ENCODE results near the gene RAB7A. TPM values are rescaled to one million over a fixed set of nuclear protein-coding genes. Genes with fewer than 3 reads are reported as not detected.

Gene RAB7A
- total RNA-seq, 1 donor from 2014 or later, result 284 TPM

DNA sequence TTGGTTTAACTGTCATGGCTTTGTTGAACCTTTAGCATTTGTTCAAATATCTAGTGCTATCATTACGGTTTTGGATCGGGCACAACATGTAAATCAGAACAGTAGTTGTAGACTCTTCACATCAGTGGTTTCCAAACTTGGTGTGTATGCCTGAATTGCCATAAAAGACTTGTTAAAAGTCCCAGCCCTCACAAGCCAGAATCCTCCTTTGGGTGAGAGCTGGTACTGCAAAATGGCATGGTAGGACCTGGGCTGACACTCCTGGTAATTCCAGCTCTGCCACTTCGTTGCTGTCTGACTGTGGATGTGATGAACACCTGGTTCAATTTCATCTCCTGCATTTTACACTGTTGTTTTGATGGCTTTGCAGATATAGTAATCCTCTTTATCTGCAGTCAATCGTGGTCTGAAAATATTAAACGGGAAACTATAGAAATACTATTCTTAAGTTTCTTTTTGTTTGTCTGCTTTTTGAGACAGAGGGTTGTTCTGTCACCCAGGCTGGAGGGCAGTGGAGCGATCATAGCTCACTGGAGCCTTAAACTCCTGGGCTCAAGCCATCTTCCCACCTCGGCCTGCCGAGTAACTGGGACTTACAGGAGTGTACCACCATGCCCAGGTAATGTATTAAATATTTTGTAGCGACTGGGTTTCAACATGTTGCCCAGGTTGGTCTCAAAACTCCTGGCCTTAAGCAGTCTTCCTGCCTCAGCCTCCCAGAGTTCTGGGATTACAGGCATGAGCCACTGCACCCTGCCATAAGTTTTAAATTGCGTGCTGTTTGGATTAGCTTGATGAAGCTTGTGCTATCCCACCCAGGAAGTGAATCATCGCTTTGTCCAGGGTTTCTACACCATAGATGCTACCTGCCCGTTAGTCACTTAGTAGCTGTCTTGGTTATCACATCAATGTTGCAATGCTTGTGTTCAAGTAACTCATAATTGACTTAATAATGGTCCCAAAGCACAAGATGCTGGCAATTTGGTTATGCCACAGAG is 61.6 kb downstream of the RAB7A start:
- peaks cover 5% of the 10 kb centered on the region for H3K36me3 Mint-ChIP-seq (ENCODE audit: unreplicated experiment)
- no peak overlapping the region for H3K4me3 Mint-ChIP-seq (ENCODE audit: unreplicated experiment)
- no peaks in the 10 kb centered on the region for H3K9me3 Mint-ChIP-seq (ENCODE audit: unreplicated experiment)
- DNase-seq (ENCODE audit: extremely low spot score, unreplicated experiment), result no peak
- H3K27ac Mint-ChIP-seq (ENCODE audit: unreplicated experiment), result no peak overlapping the region
- H3K4me1 Mint-ChIP-seq (ENCODE audit: unreplicated experiment), result peaks cover 56% of the 10 kb centered on the region
- no peak for TF ChIP-seq CTCF (IDR thresholded peaks at IDR 0.05)
- no peaks in the 10 kb centered on the region for H3K27me3 Mint-ChIP-seq (ENCODE audit: unreplicated experiment)

DNA sequence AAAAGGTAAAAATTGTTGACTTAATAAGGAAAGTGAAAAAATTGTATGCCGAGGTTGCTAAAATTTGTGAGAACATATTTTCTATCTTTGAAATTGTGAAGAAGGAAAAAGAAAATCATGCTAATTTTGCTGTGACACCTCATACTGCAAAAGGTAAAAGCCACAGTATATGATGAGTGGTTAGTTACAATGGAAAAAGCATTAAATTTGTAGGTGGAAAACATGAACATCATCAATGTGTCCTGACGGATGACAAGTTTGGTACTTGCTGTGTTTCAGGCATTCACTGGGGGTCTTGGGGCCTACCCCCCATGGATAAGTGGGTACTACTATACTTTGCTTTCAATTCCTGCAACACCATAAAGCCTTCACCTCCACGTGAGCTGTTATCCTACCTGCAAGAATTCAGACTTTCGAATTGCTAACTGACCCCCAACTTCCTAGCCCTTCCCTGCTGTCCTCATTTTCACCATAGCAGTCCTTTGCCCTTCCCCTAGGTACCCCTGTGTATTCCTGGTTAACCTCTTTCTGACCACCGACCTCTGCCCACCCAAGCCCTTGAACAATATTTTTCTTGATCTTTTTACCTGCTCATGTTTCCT is 62.4 kb downstream of the RAB7A start:
- Mint-ChIP-seq H3K27ac (ENCODE audit: unreplicated experiment) (no peak overlapping the region), H3K4me3 (ENCODE audit: unreplicated experiment) (no peak overlapping the region), H3K36me3 (ENCODE audit: unreplicated experiment) (peaks cover 5% of the 10 kb centered on the region), H3K9me3 (ENCODE audit: unreplicated experiment) (no peaks in the 10 kb centered on the region), H3K27me3 (ENCODE audit: unreplicated experiment) (no peaks in the 10 kb centered on the region), H3K4me1 (ENCODE audit: unreplicated experiment) (peaks cover 53% of the 10 kb centered on the region)
- no peak for TF ChIP-seq CTCF (IDR thresholded peaks at IDR 0.05)
- DNase-seq (ENCODE audit: extremely low spot score, unreplicated experiment), result no peak

GRCh38 chr3:128794067-128794768 is 68.2 kb downstream of the RAB7A start:
- H3K27ac Mint-ChIP-seq (ENCODE audit: unreplicated experiment), result peak overlapping the region; percentile 32
- peaks cover 23% of the 10 kb centered on the region for H3K4me1 Mint-ChIP-seq (ENCODE audit: unreplicated experiment)
- peaks cover 30% of the 10 kb centered on the region for H3K36me3 Mint-ChIP-seq (ENCODE audit: unreplicated experiment)
- no peak for TF ChIP-seq CTCF (IDR thresholded peaks at IDR 0.05)
- no peaks in the 10 kb centered on the region for H3K27me3 Mint-ChIP-seq (ENCODE audit: unreplicated experiment)
- DNase-seq (ENCODE audit: extremely low spot score, unreplicated experiment), result no peak
- H3K9me3 Mint-ChIP-seq (ENCODE audit: unreplicated experiment), result no peaks in the 10 kb centered on the region
- H3K4me3 Mint-ChIP-seq (ENCODE audit: unreplicated experiment), result no peak overlapping the region

- H3K4me1 Mint-ChIP-seq (ENCODE audit: unreplicated experiment), result peaks cover 25% of the 10 kb centered on the region
- no peak for DNase-seq (ENCODE audit: extremely low spot score, unreplicated experiment)
Observed at GRCh38 chr3:128794770-128795649, 69.0 kb downstream of the RAB7A start.

More at GRCh38 chr3:128794770-128795649, 69.0 kb downstream of the RAB7A start:
- peak; percentile 72 for TF ChIP-seq CTCF (IDR thresholded peaks at IDR 0.05)
- Mint-ChIP-seq H3K36me3 (ENCODE audit: unreplicated experiment) (peaks cover 37% of the 10 kb centered on the region), H3K27ac (ENCODE audit: unreplicated experiment) (peak overlapping the region; percentile 32), H3K4me3 (ENCODE audit: unreplicated experiment) (no peak overlapping the region), H3K27me3 (ENCODE audit: unreplicated experiment) (no peaks in the 10 kb centered on the region), H3K9me3 (ENCODE audit: unreplicated experiment) (no peaks in the 10 kb centered on the region)
